ENCODE measurements around the gene CHD3.

Gene CHD3

DNA sequence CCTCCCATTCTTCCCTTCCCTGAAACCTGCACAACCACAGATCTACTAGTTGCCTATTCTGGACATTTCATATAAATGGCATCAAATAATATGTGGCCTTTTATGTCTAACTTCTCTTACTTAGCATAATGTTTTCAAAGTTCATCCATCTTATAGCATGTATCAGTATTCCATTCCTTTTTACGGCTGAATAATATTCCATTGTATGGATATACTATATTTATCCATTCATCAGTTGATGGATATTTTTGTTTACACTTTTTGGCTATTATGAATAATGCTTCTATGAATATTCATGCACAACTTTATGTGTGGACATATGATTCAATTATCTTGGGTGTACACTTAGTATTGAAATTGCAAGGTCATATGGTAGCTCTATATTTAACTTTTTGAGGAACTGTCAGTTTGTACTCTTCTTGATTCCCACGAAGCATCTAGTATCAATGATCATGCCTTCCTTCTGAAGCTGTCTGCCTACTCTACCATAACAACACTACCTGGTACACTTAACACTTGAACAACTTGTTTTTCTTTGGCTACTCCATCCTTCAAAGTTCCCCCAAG lies 12.7 kb upstream of the CHD3 start:
- no peak for DNase-seq

DNA sequence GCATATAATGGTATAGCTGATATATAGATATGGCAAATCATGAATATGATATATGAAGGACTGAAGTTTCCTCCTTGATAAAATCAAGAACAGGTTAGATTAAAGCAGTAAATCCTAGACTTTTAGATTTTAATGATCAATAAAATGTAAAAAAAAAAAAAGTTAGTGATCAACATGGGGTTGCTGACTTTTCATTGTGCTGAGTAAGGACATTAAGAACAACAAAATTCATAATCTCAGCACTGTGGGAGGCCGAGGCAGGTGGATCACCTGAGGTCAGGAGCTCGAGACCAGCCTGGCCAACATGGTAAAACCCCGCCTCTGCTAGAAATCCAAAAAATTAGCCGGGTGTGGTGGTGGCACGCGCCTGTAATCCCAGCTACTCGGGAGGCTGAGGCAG lies 10.4 kb upstream of the CHD3 start:
- DNase-seq = no peak

GRCh38 chr17:7880076-7880868 lies 8.3 kb upstream of the CHD3 start:
- DNase-seq = peak; percentile 43

DNA sequence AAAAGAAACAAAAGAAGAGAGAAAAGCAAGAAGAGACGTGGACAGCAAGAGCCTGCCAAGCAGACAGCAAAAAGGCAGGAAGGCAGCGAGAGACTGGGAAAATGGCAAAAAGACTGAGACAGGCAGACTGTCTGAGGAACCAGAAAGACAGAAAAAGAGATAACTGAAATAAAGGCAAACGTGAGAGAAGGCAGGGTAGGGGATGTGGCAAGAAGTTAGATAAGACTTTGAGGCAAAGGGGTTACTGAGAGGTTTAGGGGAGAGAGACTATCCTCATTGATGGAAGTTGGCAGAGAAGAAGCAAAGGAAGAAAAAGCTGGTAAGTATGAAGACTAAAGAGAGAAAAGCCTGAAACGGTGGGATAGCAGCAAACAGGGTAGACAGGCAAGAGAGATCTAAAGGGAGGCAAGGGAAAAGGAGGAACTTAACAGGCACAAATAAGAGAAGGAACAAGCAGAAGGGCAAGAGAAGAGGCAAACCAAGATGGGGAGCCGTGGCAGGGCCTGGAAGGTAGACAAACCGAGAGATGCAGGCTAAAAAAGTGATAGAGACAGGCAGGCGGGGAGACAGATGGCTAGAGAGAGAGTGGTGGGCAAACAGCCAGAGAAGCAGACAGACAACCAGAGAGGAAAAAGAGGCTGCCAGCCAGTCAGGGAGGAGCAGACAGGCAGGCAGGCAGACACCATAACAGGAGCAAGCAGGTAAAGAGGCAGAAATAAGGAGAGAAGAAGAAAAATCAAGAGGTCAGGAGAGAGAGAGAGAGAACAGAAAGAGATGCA lies 7.1 kb upstream of the CHD3 start:
- DNase-seq = no peak

- DNase-seq = no peak
Observed at GRCh38 chr17:7882068-7882467, 6.5 kb upstream of the CHD3 start.

GRCh38 chr17:7882629-7883028 lies 6.0 kb upstream of the CHD3 start:
- DNase-seq = peak; percentile 15

- DNase-seq = peak; percentile 80
Observed at GRCh38 chr17:7883781-7884386, 4.7 kb upstream of the CHD3 start.

DNA sequence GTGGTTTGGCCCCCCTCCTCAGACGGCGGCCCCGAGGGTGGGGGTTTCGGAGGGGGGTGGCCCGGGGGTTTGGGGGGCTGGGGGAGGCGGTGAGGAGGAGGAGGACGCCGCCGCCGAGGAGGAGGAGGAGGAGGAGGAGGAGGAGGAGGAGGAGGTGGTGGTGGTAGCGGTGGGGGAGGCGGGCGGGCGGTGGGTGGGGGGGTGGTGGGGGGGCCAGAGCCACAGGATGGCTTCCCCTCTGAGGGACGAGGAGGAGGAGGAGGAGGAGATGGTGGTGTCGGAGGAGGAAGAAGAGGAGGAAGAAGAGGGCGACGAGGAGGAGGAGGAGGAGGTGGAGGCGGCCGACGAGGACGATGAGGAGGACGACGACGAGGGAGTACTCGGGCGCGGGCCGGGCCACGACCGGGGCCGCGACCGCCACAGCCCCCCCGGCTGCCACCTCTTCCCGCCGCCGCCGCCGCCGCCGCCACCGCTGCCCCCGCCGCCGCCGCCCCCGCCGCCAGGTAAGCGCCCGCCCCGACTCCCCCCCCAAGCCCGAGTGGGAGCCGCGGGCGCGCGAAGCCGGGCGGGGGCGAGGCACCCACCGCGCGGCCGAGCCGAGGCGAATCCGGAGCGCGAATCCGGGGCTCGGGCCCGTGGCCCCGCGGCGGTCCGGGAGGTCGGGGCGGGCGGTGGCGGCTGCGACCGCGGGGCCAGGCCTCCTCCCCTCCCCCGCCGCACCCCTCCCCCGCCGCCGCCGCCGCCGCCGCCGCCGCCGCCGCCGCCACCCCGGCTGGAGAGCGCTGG lies 3.8 kb upstream of the CHD3 start:
- peak; percentile 44 for DNase-seq

- DNase-seq = peak; percentile 90
Observed at GRCh38 chr17:7885367-7886226, 3.0 kb upstream of the CHD3 start.

GRCh38 chr17:7886227-7887037 lies 2.2 kb upstream of the CHD3 start:
- DNase-seq = peak; percentile 82

DNA sequence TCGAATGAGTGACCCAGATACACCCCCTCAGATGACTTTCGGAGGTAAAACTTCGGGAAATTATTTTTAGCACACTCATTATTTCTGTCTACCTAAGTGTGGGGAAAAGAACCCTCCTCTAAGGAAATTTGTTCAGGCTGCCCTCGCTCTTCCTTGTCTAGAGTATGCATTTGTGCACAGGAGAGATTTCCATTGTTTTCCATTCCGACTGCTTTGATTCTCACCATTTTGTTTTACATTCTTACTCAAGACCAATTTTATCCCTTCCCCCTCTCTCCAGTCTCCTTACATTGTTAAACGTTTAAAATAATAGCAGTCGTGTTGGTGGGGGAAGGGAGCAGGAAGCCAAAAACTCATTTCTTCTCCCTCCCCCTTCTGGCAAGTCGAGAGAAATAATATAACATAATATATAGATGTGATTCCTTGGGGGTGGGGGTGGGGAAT lies 1.5 kb upstream of the CHD3 start:
- DNase-seq = no peak

- DNase-seq = peak; percentile 97
Observed at GRCh38 chr17:7887482-7888183, 956 bp upstream of the CHD3 start.

- peak; percentile 88 for DNase-seq
Observed at GRCh38 chr17:7889166-7889955, 772 bp downstream of the CHD3 start.

- DNase-seq = no peak
Observed at GRCh38 chr17:7893187-7893880, 4.7 kb downstream of the CHD3 start.

DNA sequence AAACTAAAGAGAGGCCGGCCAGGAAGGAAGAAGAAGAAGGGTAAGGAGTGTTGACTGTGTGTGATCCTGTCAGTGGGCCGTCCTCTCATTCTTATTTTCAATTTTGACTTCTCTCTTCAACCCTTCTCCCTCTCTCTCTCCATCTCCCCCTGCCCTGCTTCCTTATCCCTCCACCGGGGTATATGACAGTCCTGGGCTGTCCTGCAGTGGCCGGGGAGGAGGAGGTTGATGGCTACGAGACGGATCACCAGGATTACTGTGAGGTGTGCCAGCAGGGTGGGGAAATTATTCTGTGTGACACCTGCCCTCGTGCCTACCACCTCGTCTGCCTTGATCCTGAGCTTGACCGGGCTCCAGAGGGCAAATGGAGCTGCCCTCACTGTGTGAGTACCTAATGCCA lies 5.6 kb downstream of the CHD3 start:
- no peak for DNase-seq

- no peak for DNase-seq
Observed at GRCh38 chr17:7894866-7895265, 6.3 kb downstream of the CHD3 start.

- DNase-seq = no peak
Observed at GRCh38 chr17:7897090-7897489, 8.5 kb downstream of the CHD3 start.

DNA sequence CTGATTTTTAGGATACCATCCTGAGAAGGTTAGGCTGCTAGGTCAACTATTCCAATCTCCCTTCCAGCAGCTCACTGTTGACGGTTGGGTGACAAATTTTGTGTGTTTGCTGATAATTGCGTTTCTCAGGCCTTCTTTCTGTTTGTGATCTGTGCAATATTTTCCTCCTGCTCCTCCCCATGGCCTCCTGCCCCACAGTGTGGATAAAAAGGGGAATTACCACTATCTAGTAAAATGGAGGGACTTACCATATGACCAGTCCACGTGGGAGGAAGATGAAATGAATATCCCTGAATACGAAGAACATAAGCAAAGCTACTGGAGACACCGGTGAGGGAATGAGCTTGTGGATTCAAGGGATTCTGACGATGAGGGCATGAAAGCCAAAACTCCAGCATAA lies 9.2 kb downstream of the CHD3 start:
- DNase-seq = no peak
